HG02610 (cell line): ENCODE results near the gene COQ5.

Experiments
- ATAC-seq: cut with Tn5 transposase; IDR thresholded peaks from one replicate; pipeline ENCODE4 v1.9.1; 2021; ENCODE audit warnings: mild to moderate bottlenecking, moderate library complexity; ENCODE audit not compliant: unreplicated experiment

The COQ5 gene

GRCh38 chr12:120457133-120457532, 71.8 kb downstream of the COQ5 start:
- no peak for ATAC-seq

- no peak for ATAC-seq
These were observed 73.7 kb downstream of the COQ5 start for GRCh38 chr12:120455302-120455701.

GRCh38 chr12:120453977-120454376, 75.0 kb downstream of the COQ5 start:
- ATAC-seq, result no peak
